Measurements from ENCODE around the gene SLC6A20.

SLC6A20 gene

DNA sequence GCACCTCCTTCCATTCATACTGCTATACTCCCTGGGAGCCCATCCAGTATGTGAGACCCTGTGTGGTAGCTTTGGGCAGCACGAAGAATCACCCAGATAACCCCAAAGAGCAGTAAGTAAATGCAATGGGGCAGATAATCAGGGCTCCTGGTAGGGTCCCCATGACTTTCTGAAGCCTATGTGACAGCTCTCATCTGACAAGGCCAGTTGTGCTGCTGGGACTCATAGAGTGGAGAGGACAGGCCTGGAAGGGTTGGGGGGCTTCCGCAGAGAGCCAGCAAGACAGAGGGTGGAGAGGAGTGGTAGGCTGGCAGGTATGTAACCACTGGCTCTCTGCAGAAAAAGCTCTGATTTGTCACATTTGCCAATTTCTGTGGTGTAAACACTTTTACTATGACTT is 3.2 kb upstream of the SLC6A20 start:
- H3K36me3 ChIP-seq (ENCODE audit: control insufficient read depth, insufficient read depth, low read length), result no peaks in the 10 kb centered on the region
- H3K4me1 ChIP-seq (ENCODE audit: control insufficient read depth, insufficient read depth, low read length), result no peaks in the 10 kb centered on the region
- no peak overlapping the region for H3K4me3 ChIP-seq (ENCODE audit: low read depth, low read length)
- H3K27me3 ChIP-seq (ENCODE audit: control insufficient read depth, insufficient read depth, low read length), result peaks cover 39% of the 10 kb centered on the region
- H3K9me3 ChIP-seq (ENCODE audit: control insufficient read depth, insufficient read depth, low read length), result no peaks in the 10 kb centered on the region
- no peak overlapping the region for H3K9ac ChIP-seq (ENCODE audit: low read depth, low read length)

DNA sequence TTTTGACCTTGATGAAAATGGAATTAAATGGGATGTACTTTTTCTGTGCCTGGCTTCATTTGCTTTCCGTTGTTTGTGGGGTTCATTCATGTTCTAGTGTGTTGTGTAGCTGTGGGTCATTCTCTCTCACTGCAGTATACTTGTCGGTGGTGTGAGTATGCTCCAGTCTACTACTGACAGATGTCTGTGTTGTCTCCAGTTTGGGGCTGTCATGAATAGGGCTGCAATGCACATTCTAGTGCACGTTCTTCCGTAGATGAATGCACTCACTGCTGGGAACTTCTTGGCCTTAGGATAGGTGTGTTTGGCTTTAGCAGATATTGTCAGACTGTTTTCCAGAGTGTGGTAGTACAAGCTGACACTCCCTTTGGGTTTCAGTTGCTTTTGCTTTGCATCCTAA is 1.7 kb upstream of the SLC6A20 start:
- peaks cover 51% of the 10 kb centered on the region for H3K27me3 ChIP-seq (ENCODE audit: control insufficient read depth, insufficient read depth, low read length)
- no peak overlapping the region for H3K9ac ChIP-seq (ENCODE audit: low read depth, low read length)
- no peak overlapping the region for H3K4me3 ChIP-seq (ENCODE audit: low read depth, low read length)
- H3K9me3 ChIP-seq (ENCODE audit: control insufficient read depth, insufficient read depth, low read length), result no peaks in the 10 kb centered on the region
- no peaks in the 10 kb centered on the region for H3K4me1 ChIP-seq (ENCODE audit: control insufficient read depth, insufficient read depth, low read length)
- no peaks in the 10 kb centered on the region for H3K36me3 ChIP-seq (ENCODE audit: control insufficient read depth, insufficient read depth, low read length)

DNA sequence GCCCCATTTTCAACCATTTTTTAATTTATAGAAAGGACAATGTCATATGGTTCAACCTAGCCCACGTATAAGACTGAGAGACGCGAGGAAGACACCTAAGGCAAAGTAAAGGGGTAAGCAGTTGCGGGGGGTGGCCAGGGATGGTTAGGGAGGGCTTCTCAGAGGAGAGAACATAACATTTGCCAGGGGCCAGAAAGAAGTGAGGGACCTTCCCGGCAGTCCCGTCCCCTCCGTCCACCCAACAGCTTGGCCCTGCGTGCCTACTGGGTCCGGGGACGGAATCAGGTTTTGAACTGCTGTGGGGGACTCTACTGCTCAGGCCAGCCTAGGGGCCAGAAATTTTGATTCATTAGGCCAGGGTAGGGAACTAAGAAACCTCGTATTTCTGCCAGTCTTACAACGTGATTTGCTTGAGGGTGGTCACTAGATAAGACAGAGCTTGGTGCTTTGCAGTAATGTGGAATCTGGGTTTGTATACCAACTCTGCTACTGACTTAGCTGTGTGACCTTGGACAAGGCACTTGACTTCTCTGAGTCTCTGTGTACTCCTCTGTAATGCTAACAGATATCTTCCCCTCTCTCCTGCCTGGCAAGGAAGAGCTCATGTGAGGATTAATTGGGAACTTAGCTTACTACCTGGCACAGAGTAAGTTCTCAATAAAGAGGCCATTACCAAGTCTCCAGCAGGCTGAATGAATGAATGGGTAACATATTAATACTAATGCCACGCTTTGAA is 734 bp upstream of the SLC6A20 start:
- H3K4me3 ChIP-seq (ENCODE audit: low read depth, low read length), result peak overlapping the region; percentile 70
- no peaks in the 10 kb centered on the region for H3K9me3 ChIP-seq (ENCODE audit: control insufficient read depth, insufficient read depth, low read length)
- no peaks in the 10 kb centered on the region for H3K36me3 ChIP-seq (ENCODE audit: control insufficient read depth, insufficient read depth, low read length)
- H3K9ac ChIP-seq (ENCODE audit: low read depth, low read length), result no peak overlapping the region
- H3K4me1 ChIP-seq (ENCODE audit: control insufficient read depth, insufficient read depth, low read length), result no peaks in the 10 kb centered on the region
- peaks cover 57% of the 10 kb centered on the region for H3K27me3 ChIP-seq (ENCODE audit: control insufficient read depth, insufficient read depth, low read length)

DNA sequence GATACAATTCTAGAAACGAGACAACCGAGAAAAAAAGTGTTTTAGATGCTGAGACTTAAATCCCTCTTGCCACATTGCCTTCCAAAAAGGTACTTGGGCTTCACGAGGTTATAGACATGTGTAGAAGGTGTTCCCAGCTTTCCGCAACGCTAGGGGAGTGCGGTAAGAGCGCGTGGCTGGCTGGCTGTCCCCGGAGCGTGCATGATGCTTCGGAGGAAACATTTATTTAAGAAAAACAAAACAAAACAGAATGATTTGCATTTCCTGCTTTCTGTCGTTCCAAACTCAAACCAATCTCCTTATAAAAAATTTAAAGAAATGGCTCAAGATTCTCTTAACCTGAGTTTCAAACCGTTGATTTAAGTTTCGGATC is 841 bp downstream of the SLC6A20 start:
- Histone ChIP-seq H3K9me3 (ENCODE audit: control insufficient read depth, insufficient read depth, low read length) (no peaks in the 10 kb centered on the region), H3K4me3 (ENCODE audit: low read depth, low read length) (peak overlapping the region; percentile 70), H3K36me3 (ENCODE audit: control insufficient read depth, insufficient read depth, low read length) (no peaks in the 10 kb centered on the region), H3K4me1 (ENCODE audit: control insufficient read depth, insufficient read depth, low read length) (no peaks in the 10 kb centered on the region), H3K27me3 (ENCODE audit: control insufficient read depth, insufficient read depth, low read length) (peaks cover 60% of the 10 kb centered on the region), H3K9ac (ENCODE audit: low read depth, low read length) (no peak overlapping the region)

DNA sequence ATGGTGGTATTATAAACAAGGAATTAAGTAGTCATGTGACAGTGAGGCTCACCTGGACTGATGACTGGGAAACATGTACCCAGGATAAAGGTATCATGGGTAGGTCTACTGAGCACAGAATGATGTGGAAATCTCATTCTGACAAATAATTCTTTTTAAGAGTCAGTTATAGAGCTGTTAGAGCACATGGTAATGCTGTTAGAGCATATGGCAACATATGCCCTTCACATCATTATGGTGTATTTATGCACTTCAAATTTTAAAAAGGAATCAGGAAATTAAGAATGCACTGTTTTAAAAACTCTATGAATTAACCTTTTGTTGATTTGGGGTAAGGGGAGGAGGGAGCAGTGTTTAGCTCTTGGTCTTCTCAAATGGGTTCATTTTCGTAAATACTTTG is 1.7 kb downstream of the SLC6A20 start:
- H3K27me3 ChIP-seq (ENCODE audit: control insufficient read depth, insufficient read depth, low read length), result peaks cover 60% of the 10 kb centered on the region
- no peaks in the 10 kb centered on the region for H3K9me3 ChIP-seq (ENCODE audit: control insufficient read depth, insufficient read depth, low read length)
- no peaks in the 10 kb centered on the region for H3K36me3 ChIP-seq (ENCODE audit: control insufficient read depth, insufficient read depth, low read length)
- H3K9ac ChIP-seq (ENCODE audit: low read depth, low read length), result no peak overlapping the region
- H3K4me3 ChIP-seq (ENCODE audit: low read depth, low read length), result no peak overlapping the region
- H3K4me1 ChIP-seq (ENCODE audit: control insufficient read depth, insufficient read depth, low read length), result no peaks in the 10 kb centered on the region

DNA sequence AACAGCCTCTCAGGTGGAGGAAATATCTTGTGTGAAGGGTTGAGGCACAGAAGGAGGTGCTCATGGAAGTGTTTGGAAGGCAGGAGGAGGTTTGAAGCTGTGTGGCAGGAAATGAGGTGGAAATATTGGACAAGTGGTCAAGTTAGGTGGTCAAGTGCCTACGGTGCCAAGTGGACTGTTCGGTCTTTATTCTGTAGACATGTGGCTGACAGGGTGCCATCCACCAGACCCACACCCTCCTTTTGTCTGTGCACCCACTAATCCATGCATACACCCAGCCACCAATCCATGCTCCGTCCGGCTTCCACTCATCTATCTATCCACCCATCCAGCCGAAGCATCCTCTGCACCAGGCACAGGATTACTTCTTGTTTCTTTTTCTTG is 2.2 kb downstream of the SLC6A20 start:
- Histone ChIP-seq H3K9me3 (ENCODE audit: control insufficient read depth, insufficient read depth, low read length) (no peaks in the 10 kb centered on the region), H3K36me3 (ENCODE audit: control insufficient read depth, insufficient read depth, low read length) (no peaks in the 10 kb centered on the region), H3K27me3 (ENCODE audit: control insufficient read depth, insufficient read depth, low read length) (peaks cover 60% of the 10 kb centered on the region), H3K4me1 (ENCODE audit: control insufficient read depth, insufficient read depth, low read length) (no peaks in the 10 kb centered on the region), H3K9ac (ENCODE audit: low read depth, low read length) (no peak overlapping the region), H3K4me3 (ENCODE audit: low read depth, low read length) (no peak overlapping the region)

DNA sequence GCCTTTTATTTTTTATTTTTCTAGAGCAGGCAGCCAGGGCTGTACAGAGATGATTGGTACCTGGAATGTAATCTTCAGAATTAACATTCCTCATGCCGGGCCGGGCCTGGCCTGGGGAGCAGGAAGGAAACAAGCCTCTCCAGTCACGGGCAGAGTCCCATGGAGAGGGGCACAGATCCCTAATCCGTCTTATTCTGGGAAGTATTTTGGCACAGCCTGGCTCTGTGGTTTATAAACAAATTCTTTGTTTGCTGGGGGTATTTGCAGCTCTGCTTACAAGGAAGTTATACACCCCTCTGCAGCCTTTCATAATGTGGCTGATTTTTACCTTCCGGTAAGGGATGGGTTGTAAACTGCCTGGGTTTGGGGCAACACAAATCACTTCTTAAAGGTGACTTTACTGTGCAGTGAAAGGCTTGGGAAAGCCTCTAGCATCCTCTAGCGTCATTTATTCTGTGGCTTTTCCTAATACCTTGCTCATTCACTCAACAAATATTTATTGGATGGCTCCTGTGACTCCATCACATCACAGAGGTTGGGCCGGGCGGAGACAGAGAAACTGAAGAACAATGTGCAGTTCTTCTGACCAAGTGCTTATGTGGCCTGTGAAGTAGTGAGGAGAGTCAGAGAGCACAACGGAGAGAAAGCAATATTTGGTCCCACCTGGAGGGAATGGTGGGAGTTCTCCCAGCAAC is 2.7 kb downstream of the SLC6A20 start:
- Histone ChIP-seq H3K4me1 (ENCODE audit: control insufficient read depth, insufficient read depth, low read length) (no peaks in the 10 kb centered on the region), H3K36me3 (ENCODE audit: control insufficient read depth, insufficient read depth, low read length) (no peaks in the 10 kb centered on the region), H3K9ac (ENCODE audit: low read depth, low read length) (no peak overlapping the region), H3K27me3 (ENCODE audit: control insufficient read depth, insufficient read depth, low read length) (peaks cover 56% of the 10 kb centered on the region), H3K4me3 (ENCODE audit: low read depth, low read length) (no peak overlapping the region), H3K9me3 (ENCODE audit: control insufficient read depth, insufficient read depth, low read length) (no peaks in the 10 kb centered on the region)

DNA sequence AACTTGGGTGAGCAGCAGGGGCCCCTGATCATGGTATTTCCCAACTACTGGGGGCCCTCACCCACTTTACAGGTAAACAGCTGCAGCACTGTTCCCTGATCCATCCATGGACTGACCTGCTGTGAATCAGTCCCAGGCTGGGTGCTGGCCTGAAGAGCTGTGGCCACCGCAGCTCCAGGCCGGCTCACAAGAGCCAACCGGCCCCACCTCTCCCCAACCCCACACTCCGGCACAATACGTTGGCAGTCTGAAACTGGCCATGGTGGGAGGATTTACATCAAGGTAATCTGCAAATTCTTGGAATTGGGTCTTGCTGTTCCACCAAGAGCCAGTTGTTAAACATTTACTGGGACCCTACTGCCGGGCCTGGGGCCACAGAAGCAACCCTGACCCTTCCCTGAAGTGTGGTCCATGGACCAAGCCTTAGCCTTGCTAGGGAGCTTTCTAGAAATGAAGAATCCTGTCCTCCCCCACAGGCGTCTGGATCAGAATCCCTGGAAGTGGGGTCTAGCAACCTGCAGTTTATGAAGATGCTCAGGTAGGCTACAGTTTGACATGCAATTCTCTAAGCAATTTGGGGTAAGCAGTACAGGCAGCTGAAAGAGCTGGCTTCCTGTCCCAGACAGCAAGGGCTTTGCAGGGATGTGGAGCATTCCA is 3.7 kb downstream of the SLC6A20 start:
- no peaks in the 10 kb centered on the region for H3K9me3 ChIP-seq (ENCODE audit: control insufficient read depth, insufficient read depth, low read length)
- peaks cover 49% of the 10 kb centered on the region for H3K27me3 ChIP-seq (ENCODE audit: control insufficient read depth, insufficient read depth, low read length)
- no peaks in the 10 kb centered on the region for H3K4me1 ChIP-seq (ENCODE audit: control insufficient read depth, insufficient read depth, low read length)
- no peak overlapping the region for H3K9ac ChIP-seq (ENCODE audit: low read depth, low read length)
- H3K4me3 ChIP-seq (ENCODE audit: low read depth, low read length), result no peak overlapping the region
- H3K36me3 ChIP-seq (ENCODE audit: control insufficient read depth, insufficient read depth, low read length), result no peaks in the 10 kb centered on the region

DNA sequence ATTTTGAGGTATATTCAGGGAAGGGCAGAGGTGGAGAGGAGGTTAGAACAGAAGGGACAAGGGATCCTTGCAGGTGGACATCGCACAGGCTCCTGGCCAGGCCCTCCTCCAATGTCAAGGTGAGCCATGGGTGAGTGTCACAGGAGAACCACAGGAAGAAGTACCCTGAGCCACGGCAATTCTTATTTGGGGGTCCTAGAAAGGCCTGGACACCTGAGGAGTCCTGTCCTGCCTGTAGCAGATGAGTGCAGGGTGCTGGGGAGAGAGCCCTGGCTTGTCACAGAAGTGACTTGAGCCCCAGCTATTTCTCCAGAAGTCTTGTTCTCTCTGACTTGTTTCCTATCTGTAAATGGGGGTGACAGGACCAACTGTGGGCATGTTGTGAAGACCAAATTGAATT is 4.3 kb downstream of the SLC6A20 start:
- no peak overlapping the region for H3K9ac ChIP-seq (ENCODE audit: low read depth, low read length)
- no peak overlapping the region for H3K4me3 ChIP-seq (ENCODE audit: low read depth, low read length)
- H3K9me3 ChIP-seq (ENCODE audit: control insufficient read depth, insufficient read depth, low read length), result no peaks in the 10 kb centered on the region
- peaks cover 43% of the 10 kb centered on the region for H3K27me3 ChIP-seq (ENCODE audit: control insufficient read depth, insufficient read depth, low read length)
- no peaks in the 10 kb centered on the region for H3K36me3 ChIP-seq (ENCODE audit: control insufficient read depth, insufficient read depth, low read length)
- H3K4me1 ChIP-seq (ENCODE audit: control insufficient read depth, insufficient read depth, low read length), result no peaks in the 10 kb centered on the region

DNA sequence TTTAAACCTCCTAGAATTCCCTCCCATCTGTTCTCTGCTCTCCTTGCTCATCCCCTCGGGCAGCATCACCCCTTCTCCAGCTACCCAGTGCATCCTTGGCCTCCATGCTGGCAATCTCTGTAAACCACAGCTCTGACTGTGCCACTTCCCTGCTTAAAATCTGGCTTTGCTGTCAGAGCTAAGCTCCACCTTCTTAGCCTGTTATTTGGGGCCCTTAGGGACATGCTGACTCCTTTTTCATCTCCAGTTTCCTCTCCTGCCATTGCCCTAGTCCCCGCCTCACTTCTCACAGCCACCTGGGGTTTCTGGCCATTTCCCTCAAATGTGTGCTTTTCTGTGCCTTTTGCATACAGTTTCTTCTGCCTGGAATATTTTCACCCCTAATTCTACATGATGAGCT is 5.7 kb downstream of the SLC6A20 start:
- no peaks in the 10 kb centered on the region for H3K4me1 ChIP-seq (ENCODE audit: control insufficient read depth, insufficient read depth, low read length)
- H3K9ac ChIP-seq (ENCODE audit: low read depth, low read length), result no peak overlapping the region
- H3K36me3 ChIP-seq (ENCODE audit: control insufficient read depth, insufficient read depth, low read length), result no peaks in the 10 kb centered on the region
- H3K9me3 ChIP-seq (ENCODE audit: control insufficient read depth, insufficient read depth, low read length), result no peaks in the 10 kb centered on the region
- H3K4me3 ChIP-seq (ENCODE audit: low read depth, low read length), result no peak overlapping the region
- peaks cover 31% of the 10 kb centered on the region for H3K27me3 ChIP-seq (ENCODE audit: control insufficient read depth, insufficient read depth, low read length)

DNA sequence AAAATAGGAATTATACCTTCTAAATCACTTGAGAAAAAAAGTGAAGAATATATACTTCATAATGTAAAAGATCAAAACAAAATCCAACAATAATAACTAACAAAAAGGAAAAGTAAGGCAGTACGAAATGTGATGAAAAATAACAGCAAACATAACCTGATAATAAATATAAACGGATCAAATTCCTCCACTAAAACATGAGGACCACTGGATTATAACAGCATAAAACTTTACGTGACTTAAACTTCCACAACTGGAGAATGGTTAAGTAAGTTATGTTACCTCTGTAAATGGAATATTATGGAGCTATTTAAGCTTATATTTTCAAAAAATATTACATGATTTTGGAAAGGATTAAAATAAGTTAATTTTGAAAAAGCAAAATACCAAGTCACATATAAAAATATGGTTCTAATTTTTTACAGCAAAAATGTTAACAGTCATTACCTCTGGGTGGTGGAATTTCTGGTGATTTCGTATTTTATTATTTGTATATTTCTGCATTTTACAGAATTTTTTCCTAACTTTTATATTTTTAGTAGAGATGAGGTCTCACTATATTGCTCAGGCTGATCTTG is 7.0 kb downstream of the SLC6A20 start:
- peaks cover 18% of the 10 kb centered on the region for H3K27me3 ChIP-seq (ENCODE audit: control insufficient read depth, insufficient read depth, low read length)
- H3K4me1 ChIP-seq (ENCODE audit: control insufficient read depth, insufficient read depth, low read length), result no peaks in the 10 kb centered on the region
- no peaks in the 10 kb centered on the region for H3K9me3 ChIP-seq (ENCODE audit: control insufficient read depth, insufficient read depth, low read length)
- H3K4me3 ChIP-seq (ENCODE audit: low read depth, low read length), result no peak overlapping the region
- H3K36me3 ChIP-seq (ENCODE audit: control insufficient read depth, insufficient read depth, low read length), result no peaks in the 10 kb centered on the region
- no peak overlapping the region for H3K9ac ChIP-seq (ENCODE audit: low read depth, low read length)

DNA sequence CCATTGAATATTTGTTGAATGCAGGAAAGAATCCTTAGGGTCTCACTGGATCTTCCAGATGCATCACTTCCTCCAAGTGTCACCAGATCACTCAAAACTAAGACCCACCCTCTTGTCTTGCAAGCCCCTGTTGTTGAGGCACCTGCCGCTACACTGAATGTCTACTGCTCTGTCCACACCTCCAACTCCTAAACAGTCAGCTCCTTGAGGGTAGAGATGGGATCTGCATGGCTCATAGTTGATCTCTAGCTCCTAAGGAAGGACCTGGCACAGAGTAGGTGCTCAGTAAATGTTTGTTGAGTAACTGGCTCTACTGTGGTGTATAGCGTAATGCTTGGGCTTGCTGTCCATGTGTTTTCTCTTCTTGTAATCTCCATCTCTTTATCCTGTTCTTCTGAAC is 8.8 kb downstream of the SLC6A20 start:
- Histone ChIP-seq H3K9ac (ENCODE audit: low read depth, low read length) (no peak overlapping the region), H3K36me3 (ENCODE audit: control insufficient read depth, insufficient read depth, low read length) (no peaks in the 10 kb centered on the region), H3K4me1 (ENCODE audit: control insufficient read depth, insufficient read depth, low read length) (no peaks in the 10 kb centered on the region), H3K27me3 (ENCODE audit: control insufficient read depth, insufficient read depth, low read length) (peaks cover 3% of the 10 kb centered on the region), H3K9me3 (ENCODE audit: control insufficient read depth, insufficient read depth, low read length) (no peaks in the 10 kb centered on the region), H3K4me3 (ENCODE audit: low read depth, low read length) (no peak overlapping the region)

Measured in iPS-15b (cell line).